ENCODE results near the gene COL8A2.

- TF ChIP-seq CTCF (conservative IDR thresholded peaks at IDR 0.05; ENCODE audit: low read length) (no peak), EZH2phosphoT487 (IDR thresholded peaks at IDR 0.05; ENCODE audit: borderline replicate concordance) (no peak)
These were observed 19.4 kb upstream of the COL8A2 start for GRCh38 chr1:36144413-36144812.
